HL-60 (cell line): ENCODE measurements around the gene NCAPG2.

Experiments
- DNase-seq, 2 experiments: peaks; one replicate each; pipeline ENCODE4 v3.0.0-alpha.2; 2010 to 2020; ENCODE audit warnings: low read depth in 1 of 2, low spot score in 1 of 2
- H3K27ac ChIP-seq: fragments of 250-450 bp; sonication (Bioruptor Pico); replicated peaks from 2 replicates; pipeline ENCODE4 v1.5.1; 2020; ENCODE audit warnings: mild to moderate bottlenecking, moderate library complexity
- H3K27me3 ChIP-seq: fragments of 250-450 bp; sonication (Bioruptor Pico); 2 replicates; pipeline ENCODE4 v1.5.1; 2021; ENCODE audit warnings: mild to moderate bottlenecking, moderate library complexity; ENCODE audit not compliant: insufficient read depth, poor library complexity, severe bottlenecking
- H3K4me3 ChIP-seq: replicated peaks from 2 replicates; pipeline ENCODE4 v1.5.1; 2011; ENCODE audit warnings: mild to moderate bottlenecking, control low read depth, low read length; ENCODE audit not compliant: insufficient read depth
- CTCF ChIP-seq: IDR thresholded peaks from one replicate; pipeline ENCODE4 v1.5.1; 2011; ENCODE audit warnings: low read length, control low read depth, inconsistent platforms; ENCODE audit not compliant: insufficient read depth
- GABPA ChIP-seq: IDR thresholded peaks from 2 replicates; pipeline ENCODE4 v1.6.1; 2012; ENCODE audit warnings: low read depth
- POLR2AphosphoS5 ChIP-seq: IDR thresholded peaks from 2 replicates; pipeline ENCODE4 v1.6.1; 2012; ENCODE audit warnings: low read depth
- REST ChIP-seq: IDR thresholded peaks from 2 replicates; pipeline ENCODE4 v1.6.1; 2012; ENCODE audit warnings: low read depth; ENCODE audit not compliant: insufficient replicate concordance
- SPI1 ChIP-seq: IDR thresholded peaks from 2 replicates; pipeline ENCODE4 v1.6.1; 2012; ENCODE audit warnings: low read depth, mild to moderate bottlenecking, borderline replicate concordance

Gene NCAPG2

GRCh38 chr7:158617737-158618128 lies 86.9 kb downstream of the NCAPG2 start:
- Histone ChIP-seq H3K27ac (no peak overlapping the region), H3K27me3 (no peaks in the 10 kb centered on the region), H3K4me3 (no peak overlapping the region)
- DNase-seq: no peak
- TF ChIP-seq CTCF (no peak), SPI1 (no peak), POLR2AphosphoS5 (no peak), REST (no peak), GABPA (no peak)

- H3K4me3 ChIP-seq: no peak overlapping the region
- H3K27ac ChIP-seq: no peak overlapping the region
- H3K27me3 ChIP-seq: no peaks in the 10 kb centered on the region
- DNase-seq: no peak
- TF ChIP-seq GABPA (no peak), CTCF (no peak), POLR2AphosphoS5 (no peak), REST (no peak), SPI1 (no peak)
Measured at GRCh38 chr7:158616050-158616449, 88.6 kb downstream of the NCAPG2 start.

GRCh38 chr7:158614700-158615099 lies 89.9 kb downstream of the NCAPG2 start:
- DNase-seq: no peak
- H3K27me3 ChIP-seq: no peaks in the 10 kb centered on the region
- TF ChIP-seq CTCF (no peak), REST (no peak), POLR2AphosphoS5 (no peak), GABPA (no peak), SPI1 (no peak)
- no peak overlapping the region for H3K27ac ChIP-seq
- H3K4me3 ChIP-seq: no peak overlapping the region
